GM18517 (cell line): ENCODE results near the gene PTPN7.
A peak's percentile ranks its signal among the peaks of the same experiment; 100 is the strongest.
"Not testable (repeated sequence)": the region's sequence is repeated elsewhere in the genome, so short reads cannot be mapped to it uniquely, and the experiment has no call there.

ENCODE experiments used
- ATAC-seq: cut with Tn5 transposase; IDR thresholded peaks from one replicate; pipeline ENCODE4 v1.9.1; 2021; ENCODE audit warnings: mild to moderate bottlenecking, moderate library complexity; ENCODE audit not compliant: unreplicated experiment

Gene PTPN7

GRCh38 chr1:202160377-202160940 lies at the start of gene PTPN7:
Gene PTPN7 (minus strand): TSS chr1:202160602. CDS start chr1:202159402, 1,200 bp downstream.
- peak; percentile 50 for ATAC-seq

DNA sequence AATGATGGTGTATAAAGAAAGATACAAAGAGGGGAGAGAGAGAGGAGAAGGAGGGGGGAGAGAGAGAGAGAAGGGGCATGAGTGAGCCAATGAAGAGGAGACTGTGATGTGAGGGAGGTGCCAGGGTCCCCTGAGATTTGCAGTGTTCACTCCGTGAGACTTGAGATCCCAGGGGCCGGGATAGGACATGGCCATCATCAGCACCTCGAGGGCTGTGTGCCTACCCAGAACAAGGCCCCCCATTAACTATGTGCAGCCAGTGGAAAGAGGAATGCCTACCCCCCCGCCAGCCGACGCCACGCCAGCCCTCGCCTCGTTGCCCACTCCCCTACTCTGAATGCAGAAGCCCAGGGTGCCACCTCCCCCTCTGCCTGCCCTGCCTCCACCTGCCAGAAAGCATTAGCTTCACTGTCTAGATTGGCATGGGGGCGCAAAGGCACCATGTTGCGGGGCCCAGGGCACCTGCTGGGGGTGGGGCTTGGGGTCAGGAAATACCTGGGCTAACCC lies 48.0 kb upstream of the PTPN7 start:
- ATAC-seq = no peak

DNA sequence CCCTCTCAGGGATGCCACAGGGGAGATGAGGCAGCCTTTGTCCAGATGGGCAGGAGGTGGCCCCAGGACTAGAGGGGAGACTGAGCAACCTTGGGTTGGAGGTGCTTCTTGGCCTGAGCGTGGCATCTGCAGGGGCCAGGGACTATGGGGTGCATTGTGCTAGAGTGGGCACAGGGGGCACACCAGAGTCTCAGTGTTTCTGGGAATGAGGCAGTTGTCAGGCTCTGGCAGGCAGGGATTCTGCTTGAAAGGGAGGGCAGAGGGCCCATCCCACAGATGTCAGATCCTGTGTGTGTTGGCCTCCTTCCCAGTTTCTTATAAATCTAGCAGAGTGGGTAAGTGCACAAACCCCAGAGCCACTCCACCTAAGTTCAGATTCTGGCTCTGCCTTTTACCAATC lies 46.9 kb upstream of the PTPN7 start:
- ATAC-seq = no peak

GRCh38 chr1:202205523-202206190 lies 45.3 kb upstream of the PTPN7 start:
- ATAC-seq = no peak

DNA sequence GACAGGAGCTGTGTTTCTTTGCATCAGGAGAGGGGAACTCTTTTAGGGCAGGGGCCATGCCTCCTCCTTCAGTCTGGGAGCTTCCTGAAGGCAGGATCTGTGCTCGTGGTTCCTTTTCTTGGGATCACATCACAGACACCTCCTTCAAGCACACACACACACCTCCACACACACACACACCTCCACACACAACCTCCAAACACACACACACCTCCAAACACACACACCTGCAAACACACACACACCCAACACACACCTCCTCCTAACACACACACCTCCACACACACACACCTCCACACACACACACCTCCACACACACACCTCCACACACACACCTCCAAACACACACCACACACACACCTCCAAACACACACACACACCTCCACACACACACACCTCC lies 43.7 kb upstream of the PTPN7 start:
- no peak for ATAC-seq

DNA sequence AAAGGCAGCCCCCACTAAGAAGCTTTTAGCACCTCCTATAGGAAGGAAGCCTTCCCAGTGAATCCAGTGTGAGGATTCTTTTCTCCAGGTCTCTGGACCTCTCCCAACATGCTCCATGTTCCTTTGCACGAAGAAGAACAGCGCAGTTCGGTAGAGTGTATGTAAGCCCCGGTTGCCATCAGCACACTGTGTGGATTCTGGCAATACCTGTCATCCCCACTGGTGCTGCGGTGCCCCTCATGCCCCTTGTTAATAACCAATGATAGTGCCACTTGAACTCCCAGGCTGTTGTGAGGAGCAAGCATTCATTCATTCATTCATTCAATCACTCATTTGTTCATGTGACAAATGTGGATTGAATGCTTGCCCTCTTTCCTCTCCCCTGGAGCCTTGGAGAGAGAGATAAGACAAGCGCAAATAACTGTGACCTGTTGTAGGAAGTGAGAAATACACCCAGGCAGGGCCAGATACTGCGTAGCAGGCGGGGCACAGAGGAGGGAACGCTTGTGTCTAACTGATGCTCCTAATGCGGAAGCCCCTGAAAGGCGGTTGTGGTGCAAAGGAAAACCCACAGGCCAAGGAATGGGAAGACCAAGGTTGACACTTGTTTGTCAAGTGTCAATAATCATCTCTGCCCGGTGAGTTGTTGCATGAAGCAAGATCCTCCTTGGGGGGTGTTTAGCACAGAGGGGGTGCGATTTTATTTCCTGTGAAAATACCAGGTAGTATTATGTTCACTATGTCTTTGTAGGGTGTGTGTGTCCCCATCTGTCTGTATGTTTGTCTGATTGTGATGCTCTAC lies 43.0 kb upstream of the PTPN7 start:
- no peak for ATAC-seq

- no peak for ATAC-seq
Observed at GRCh38 chr1:202202500-202203168, 42.2 kb upstream of the PTPN7 start.

DNA sequence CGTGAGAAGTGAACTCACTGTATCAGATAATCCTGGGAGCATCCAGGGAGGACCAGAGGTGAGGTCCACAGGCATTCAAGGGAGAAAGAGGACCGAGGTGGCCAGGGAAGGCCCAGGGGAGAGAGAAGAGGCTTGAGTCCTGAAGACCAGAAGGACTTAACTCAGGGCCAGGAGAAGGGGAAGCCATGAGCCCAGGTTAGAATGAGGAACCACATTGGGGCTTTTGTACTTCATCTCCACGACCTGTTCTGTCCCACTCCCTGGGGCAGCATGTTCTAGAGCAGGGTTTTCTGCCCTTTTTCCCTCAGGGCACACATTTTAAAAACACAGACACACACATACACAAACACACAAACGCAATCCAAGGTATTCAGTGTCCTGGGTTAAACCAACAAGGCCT lies 41.6 kb upstream of the PTPN7 start:
- no peak for ATAC-seq

DNA sequence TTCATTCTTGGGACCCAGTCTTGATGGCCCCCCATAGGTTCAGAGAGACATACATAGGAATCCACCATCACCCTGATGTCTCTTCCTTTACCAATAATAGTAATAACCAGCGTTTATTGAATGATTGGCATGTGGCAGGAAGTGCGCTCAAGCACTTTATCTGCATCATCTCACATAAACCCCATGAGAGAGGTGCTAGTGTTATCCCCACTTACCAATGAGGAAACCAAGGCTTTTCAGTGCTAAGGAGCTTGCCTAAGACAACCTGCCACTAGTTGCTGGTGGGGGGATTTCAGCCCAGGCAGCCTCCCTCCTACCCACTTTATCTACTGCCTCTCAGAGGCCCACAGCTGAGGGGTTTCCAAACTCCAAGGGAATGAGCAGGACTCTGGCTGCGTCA lies 40.9 kb upstream of the PTPN7 start:
- ATAC-seq = no peak

DNA sequence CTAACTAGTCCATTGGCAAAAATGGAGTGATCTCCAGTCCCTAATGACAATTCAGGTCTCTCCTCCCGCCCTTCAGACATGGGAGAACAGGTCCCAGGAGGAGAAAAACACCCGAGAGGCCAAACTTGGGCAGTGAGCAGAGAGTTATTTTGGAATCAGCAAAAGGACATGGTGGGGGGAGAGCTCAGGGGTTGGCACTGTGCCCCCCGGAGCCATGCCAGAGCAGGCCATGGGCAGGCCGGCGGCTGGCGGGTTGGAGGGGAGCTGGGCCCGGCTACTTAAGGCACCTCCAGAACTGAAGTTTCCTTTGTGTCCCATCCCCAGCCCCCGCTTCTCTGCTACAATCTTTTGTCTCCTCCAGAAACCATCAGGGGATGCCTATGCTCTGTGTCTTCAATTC lies 40.3 kb upstream of the PTPN7 start:
- no peak for ATAC-seq

GRCh38 chr1:202200112-202200548 lies 39.7 kb upstream of the PTPN7 start:
- no peak for ATAC-seq

GRCh38 chr1:202199040-202199889 lies 38.9 kb upstream of the PTPN7 start:
- no peak for ATAC-seq

- no peak for ATAC-seq
Observed at GRCh38 chr1:202198366-202198724, 37.9 kb upstream of the PTPN7 start.

GRCh38 chr1:202197653-202198365 lies 37.4 kb upstream of the PTPN7 start:
- no peak for ATAC-seq

DNA sequence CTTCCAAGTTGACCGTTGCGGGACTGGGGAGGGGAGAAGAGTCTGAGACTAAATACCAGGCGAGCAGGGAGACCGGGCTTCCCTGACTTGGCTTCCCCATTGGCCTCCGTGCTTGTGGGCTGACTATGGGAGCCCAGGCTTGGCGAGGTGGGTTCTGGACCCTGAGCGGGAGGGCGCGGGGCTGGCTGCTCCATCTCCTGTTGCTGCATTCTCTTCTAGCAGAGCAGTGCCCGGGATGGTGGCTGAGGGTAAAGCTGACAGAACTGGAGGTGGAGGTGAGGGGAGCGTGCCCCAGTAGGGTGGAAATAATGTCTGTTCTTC lies 33.9 kb upstream of the PTPN7 start:
- no peak for ATAC-seq

DNA sequence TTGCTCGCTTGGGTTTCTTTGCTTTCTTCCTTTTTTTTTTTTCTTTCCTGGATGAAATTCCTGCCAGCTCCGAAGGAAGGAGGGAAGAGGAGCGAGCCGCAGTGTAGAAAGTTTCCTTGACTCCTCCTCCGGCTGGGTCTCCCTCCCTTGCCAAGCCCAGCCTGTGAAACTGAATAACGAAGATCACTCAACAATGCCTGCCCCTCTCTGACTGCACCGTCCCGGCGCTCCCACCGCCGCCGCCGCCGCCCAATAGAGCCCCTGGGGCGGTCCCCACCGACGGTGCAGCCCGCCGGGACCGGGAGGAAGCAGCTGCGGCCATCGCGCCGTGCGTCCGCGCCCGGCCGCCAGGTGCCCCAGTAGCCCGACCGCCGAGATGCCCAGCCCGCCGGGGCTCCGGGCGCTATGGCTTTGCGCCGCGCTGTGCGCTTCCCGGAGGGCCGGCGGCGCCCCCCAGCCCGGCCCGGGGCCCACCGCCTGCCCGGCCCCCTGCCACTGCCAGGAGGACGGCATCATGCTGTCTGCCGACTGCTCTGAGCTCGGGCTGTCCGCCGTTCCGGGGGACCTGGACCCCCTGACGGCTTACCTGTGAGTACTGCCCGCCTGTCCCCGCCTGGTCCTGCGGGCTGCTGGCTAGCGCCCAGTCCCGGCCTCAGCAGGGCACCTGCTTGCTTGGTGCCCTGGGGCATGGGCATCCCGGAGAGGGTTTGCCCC lies 33.4 kb upstream of the PTPN7 start, which contains the start of gene LGR6:
TSS of gene LGR6 (plus strand) at position 186 of the 714 bp plus-strand sequence. CDS start at position 377, 191 bp downstream.
- no peak for ATAC-seq

GRCh38 chr1:202192770-202193613 lies 32.6 kb upstream of the PTPN7 start:
- no peak for ATAC-seq

DNA sequence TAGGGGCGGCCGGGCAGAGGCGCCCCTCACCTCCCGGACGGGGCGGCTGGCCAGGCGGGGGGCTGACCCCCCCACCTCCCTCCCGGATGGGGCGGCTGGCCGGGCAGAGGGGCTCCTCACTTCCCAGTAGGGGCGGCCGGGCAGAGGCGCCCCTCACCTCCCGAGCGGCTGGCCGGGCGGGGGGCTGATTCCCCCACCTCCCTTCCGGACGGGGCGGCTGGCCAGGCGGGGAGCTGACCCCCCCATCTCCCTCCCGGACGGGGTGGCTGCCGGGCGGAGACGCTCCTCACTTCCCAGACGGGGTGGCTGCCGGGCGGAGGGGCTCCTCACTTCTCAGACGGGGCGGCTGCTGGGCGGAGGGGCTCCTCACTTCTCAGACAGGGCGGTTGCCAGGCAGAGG lies 31.0 kb upstream of the PTPN7 start:
- ATAC-seq = not testable (repeated sequence)
